CD4-positive, alpha-beta T cell treated with Interferon alpha-2 for 1 hour (primary cell): ENCODE measurements around the gene TIMM13.

Source experiments
- DNase-seq, 2 donors: peaks; one replicate each; pipeline ENCODE4 v3.0.0-alpha.2; 2020 to 2022

The TIMM13 gene

GRCh38 chr19:2454962-2455850 is 27.8 kb upstream of the TIMM13 start:
- DNase-seq, result no peak

DNA sequence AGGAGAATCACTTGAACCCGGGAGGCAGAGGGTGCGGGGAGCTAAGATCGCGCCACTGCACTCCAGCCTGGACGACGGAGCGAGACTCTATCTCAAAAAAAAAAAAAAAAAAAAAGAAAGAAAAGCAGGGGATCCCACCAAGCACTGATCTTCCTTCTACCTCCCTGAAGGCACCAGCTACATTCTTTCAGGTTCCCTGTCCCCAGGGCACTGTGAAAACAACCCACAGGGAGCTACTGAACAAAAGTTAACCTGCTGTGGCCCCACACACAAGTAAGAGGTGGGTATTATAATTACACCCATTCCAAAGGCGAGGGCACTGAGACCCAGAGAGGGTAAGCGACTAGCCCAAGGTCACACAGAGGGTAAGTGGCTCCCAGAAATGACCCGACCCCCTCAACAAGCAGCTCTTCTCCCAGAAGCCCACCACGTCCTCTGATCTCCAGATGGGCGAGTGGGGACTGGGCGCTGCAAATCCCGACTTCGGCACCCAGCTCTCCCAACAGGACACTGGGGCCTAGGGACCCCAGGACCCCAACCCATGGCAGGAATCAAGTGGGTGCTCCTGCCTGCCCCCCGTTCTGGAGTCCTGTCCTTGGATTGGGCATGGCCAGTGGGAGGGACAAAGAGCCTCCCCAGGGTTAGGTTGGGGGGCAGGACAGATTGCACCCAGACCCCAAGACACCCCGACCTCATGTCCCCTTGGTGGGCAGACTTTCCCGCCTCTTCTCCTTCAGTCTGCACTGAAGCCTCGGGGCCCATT is 27.0 kb upstream of the TIMM13 start:
- no peak for DNase-seq

DNA sequence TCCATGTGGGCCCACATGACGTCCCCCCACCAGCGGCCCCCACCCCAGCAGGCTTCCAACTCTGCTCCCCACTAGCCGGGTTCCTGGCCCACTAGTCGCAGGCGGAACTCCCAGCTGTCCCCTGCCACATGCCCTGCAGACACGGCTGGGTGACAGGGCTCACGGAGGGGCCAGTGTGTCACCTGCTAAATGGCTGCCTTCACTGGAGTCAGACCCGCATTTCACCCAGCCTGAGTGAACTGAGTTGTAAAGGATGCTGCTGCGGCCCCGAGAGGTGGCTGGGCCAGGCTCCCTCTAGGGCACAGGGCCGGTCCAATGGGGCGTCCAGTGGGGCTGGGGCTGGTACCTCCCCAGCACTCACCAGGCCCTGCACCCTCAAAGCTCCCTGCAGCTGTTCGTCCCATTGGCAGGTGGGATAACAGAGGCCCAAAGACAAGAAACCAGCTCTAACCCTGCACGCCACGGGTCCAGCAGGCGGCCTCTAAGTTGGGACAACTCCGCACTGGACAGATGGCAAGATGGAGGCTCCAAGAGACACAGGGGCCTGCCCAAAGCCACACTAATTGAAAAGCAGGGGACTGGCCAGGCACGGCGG is 26.1 kb upstream of the TIMM13 start:
- no peak for DNase-seq

DNA sequence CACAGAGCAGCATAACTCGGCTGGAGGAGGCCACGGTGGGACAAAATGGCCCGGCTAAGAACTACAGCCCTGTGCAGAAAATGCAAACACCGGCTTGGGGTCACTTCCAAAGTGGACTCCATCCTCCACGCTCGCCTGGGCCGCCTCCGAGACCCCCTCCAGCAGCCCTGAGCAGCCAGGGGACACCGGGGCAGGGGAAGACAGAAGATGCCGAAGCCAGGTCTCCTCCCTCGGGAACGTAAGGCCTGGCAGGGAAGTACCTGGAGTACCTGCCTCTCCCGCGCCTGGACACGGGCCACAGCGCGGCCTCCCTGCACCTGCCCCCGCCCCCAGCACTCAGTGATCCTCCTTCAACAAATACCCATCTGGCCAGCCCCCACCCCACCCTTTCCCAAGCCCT is 24.4 kb upstream of the TIMM13 start:
- no peak for DNase-seq

- DNase-seq, result no peak
Measured at GRCh38 chr19:2451138-2451537, 23.8 kb upstream of the TIMM13 start.

- no peak for DNase-seq
Measured at GRCh38 chr19:2449019-2449418, 21.6 kb upstream of the TIMM13 start.

DNA sequence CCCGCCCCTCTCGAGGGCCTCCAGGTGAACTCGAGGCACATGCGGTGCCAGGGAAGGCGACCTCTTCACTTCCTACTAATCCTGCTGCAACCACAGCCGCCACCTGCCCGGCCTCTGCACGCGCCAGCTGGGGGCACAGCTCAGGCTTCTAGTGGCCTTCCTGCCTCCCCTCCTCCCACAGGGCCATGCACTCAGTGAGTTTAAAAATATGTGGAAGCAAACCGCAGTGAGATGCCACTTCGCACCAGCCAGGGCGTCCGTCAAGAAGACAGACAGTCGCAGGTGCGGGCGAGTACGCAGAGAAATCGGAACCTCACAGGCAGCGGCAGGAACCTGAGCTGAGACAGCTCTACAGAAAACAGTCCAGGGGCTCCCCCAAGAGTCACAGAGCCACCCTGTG is 19.0 kb upstream of the TIMM13 start:
- DNase-seq, result peak; percentile 8 to 30

GRCh38 chr19:2444251-2445002 is 17.0 kb upstream of the TIMM13 start:
- no peak for DNase-seq

GRCh38 chr19:2443785-2444182 is 16.4 kb upstream of the TIMM13 start:
- no peak for DNase-seq

GRCh38 chr19:2443116-2443784 is 15.9 kb upstream of the TIMM13 start:
- DNase-seq, result no peak

DNA sequence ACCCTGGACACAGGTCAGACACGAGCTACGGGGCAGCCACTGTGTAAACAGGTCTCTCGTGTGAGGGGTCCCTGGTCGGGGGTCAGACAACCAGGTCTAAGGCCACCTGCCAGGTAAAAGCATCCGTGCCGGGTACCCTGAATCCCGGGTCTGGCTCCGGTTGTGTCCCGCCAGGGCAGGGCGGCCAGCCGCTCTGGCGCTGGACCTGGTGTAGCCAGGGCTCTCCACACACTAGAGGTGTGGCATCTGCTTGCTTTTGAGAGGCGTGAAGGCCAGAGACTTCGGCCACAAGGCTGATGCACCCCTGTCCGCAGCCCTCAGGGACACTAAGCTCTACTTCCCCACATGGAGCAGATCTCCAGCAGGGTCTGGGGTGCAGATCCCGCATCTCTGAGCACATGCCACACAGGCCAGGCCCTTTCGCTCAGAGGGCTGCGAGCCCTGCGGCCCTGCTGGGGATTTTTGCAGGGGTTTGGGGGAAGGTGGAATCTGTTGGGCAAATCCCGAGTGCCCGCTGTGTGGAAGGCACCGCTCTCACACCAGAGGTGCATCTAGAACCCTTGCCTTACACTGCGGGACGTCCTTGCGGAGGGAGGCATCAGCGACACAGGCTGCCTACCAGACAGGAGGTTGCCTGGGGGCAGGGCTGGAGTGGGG is 13.8 kb upstream of the TIMM13 start:
- no peak for DNase-seq

DNA sequence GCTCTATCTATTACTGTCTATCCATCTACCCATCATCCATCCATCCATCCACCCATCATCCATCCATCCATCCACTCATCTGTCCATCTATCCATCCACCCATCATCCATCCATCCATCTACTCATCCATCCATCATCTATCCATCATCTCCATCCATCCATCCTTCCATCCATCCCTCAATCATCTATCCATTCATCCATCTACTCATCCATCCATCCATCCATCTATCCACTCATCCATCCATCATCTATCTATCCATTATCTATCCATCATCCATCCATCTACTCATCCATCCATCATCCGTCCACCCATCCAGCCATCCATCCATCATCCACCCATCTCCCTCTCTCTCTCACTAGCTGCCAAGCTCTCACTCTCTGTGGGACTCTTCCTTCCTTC is 13.1 kb upstream of the TIMM13 start:
- DNase-seq, result no peak

DNA sequence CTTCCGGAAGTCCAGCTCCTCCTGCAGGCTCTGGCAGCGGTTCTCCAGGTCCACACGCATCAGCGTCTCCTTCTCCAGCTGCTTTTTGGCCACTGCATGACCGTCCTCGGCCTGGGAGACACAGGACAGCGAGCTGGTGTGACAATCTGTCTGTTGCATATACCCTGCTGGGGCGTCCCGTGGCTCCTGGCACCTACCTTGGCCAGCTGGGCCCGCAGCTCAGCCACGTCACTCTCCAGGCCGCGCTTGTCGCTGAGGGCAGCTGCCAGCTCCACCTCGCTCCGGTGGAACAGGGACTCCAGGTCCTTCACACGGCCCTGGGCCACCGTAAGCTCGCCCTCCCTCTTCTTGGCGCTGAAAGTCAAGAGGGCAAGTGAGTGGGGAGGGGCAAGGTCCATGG is 10.8 kb upstream of the TIMM13 start:
- DNase-seq, result no peak

GRCh38 chr19:2436926-2437325 is 9.5 kb upstream of the TIMM13 start:
- DNase-seq, result no peak

DNA sequence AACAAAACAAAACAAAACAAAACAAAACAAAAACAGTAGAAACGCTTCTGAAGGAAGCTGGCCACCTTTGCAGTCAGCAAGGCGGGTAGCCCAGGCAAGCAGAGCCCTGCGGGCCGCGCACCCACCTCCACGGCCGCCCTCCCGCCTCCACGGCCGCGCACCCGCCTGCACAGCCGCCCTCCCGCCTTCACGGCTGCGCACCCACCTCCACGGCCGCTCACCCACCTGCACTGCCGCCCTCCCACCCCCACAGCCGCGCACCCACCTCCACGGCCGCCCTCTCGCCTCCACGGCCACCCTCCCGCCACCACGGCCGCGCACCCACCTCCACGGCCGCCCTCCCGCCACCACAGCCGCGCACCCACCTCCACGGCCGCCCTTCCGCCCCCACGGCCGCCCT is 9.0 kb upstream of the TIMM13 start:
- no peak for DNase-seq

GRCh38 chr19:2434721-2435265 is 7.4 kb upstream of the TIMM13 start:
- no peak for DNase-seq

DNA sequence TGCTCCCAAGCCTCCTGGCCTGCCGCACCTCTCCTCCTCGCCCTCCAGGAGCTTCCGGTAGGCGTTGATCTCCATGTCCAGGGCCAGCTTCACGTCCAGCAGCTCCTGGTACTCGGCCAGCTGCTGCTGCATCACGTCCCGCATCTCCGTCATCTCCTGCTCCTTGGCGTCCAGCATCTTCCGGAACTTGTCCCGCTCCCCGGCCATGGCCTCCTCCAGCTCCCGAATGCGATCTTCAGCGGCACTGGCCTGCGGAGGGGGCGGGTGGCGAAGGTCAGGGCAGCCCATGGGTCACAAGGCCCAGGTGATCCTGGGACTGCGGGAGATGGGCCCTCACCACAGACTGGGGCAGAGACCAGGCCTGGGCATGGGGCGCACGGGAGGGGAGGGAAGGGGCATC is 6.9 kb upstream of the TIMM13 start:
- DNase-seq, result no peak

DNA sequence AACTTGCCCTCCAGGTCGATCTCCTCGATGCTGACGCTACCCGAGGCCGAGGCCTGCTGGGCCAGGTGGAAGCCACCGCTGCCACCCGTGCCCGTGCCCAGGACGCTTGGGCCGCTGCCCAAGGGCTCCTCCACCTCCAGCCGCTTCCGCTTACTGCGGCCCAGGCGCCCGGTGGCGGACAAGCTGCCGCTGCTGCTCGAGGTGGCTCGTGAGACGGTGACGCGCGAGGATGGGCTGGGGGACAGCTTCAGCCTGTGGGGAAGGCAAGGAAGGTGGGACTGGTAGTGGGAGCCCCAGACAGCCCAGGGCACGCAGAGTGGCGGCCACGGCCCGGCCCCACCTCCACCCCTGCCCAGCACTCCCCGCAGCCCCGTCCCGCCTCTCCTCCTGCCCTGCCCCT is 6.5 kb upstream of the TIMM13 start:
- DNase-seq, result no peak

DNA sequence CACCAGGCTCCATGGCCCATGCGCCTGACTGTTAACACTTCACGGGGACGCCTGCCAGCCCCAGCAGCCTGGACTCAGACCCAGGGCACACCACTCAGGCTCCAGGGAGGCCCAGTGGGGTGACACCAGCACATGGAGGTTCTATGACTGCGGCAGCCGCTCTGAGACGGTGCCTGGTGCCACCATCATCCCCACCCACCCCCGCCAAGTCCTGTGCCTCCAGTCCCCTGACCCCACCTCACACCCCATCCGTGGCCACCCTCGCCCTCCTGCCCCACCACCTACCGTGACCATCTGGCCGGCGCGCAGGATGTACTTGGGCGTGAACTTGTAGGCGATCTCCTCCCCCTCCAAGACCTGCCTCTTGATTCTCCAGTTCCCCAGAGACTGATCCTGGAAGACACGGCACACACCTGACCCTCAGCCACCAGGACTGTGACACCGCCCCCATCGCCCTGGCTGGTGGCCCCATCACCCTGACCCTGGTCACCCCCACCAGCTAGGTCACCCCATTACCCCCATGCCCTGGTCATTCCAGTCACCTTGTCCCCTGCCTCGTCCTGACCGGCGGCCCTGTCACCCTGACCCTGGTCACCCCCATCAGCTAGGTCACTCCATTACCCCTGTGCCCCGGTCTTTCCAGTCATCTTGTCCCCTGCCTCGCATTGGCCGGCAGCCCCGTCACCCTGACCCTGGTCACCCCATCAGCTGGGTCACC is 4.9 kb upstream of the TIMM13 start:
- DNase-seq, result no peak

- no peak for DNase-seq
Measured at GRCh38 chr19:2431318-2432055, 4.1 kb upstream of the TIMM13 start.
